ENCODE measurements around the gene PTPN18. TPM values are rescaled to one million over a fixed set of nuclear protein-coding genes. Genes with fewer than 3 reads are reported as not detected.

PTPN18 gene
- total RNA-seq, 2 donors from 2014 or later, result 16.4 to 19.6 TPM

- H3K4me3 Mint-ChIP-seq, result no peak overlapping the region
- TF ChIP-seq, protein P1, sequence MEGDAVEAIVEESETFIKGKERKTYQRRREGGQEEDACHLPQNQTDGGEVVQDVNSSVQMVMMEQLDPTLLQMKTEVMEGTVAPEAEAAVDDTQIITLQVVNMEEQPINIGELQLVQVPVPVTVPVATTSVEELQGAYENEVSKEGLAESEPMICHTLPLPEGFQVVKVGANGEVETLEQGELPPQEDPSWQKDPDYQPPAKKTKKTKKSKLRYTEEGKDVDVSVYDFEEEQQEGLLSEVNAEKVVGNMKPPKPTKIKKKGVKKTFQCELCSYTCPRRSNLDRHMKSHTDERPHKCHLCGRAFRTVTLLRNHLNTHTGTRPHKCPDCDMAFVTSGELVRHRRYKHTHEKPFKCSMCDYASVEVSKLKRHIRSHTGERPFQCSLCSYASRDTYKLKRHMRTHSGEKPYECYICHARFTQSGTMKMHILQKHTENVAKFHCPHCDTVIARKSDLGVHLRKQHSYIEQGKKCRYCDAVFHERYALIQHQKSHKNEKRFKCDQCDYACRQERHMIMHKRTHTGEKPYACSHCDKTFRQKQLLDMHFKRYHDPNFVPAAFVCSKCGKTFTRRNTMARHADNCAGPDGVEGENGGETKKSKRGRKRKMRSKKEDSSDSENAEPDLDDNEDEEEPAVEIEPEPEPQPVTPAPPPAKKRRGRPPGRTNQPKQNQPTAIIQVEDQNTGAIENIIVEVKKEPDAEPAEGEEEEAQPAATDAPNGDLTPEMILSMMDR (conservative IDR thresholded peaks at IDR 0.05), result no peak
These were observed 25.8 kb downstream of the PTPN18 start for GRCh38 chr2:130381619-130382018.

GRCh38 chr2:130382313-130382917, 26.6 kb downstream of the PTPN18 start:
- H3K4me3 Mint-ChIP-seq, result no peak overlapping the region
- Histone ChIP-seq H3K27me3 (ENCODE audit: control insufficient read depth, insufficient read depth, low read length, poor library complexity, severe bottlenecking) (no peaks in the 10 kb centered on the region), H3K4me3 (ENCODE audit: low read length) (no peak overlapping the region), H3K27ac (ENCODE audit: low read depth, low read length) (no peak overlapping the region), H3K4me1 (ENCODE audit: control insufficient read depth, insufficient read depth, low read length) (peaks cover 3% of the 10 kb centered on the region), H3K36me3 (ENCODE audit: control insufficient read depth, insufficient read depth, low read length) (no peaks in the 10 kb centered on the region), H3K9ac (ENCODE audit: extremely low read depth, low read length, poor library complexity, severe bottlenecking) (no peak overlapping the region), H3K9me3 (ENCODE audit: control insufficient read depth, low read length) (no peaks in the 10 kb centered on the region)
- peaks cover 14% of the 10 kb centered on the region for H3K36me3 Mint-ChIP-seq (ENCODE audit: low read depth)
- no peaks in the 10 kb centered on the region for H3K27me3 Mint-ChIP-seq (ENCODE audit: insufficient read depth)
- H3K27ac Mint-ChIP-seq, result no peak overlapping the region
- no peak for DNase-seq
- TF ChIP-seq, protein P1 (conservative IDR thresholded peaks at IDR 0.05), result no peak
- H3K4me1 Mint-ChIP-seq, result peaks cover 10% of the 10 kb centered on the region
- 93 to 100% methylated on average over 3 to 8 of the region's 8 CpGs for WGBS, 2 experiments (ENCODE audit: insufficient coverage in 1 of 2, insufficient read length in 1 of 2)
- no peaks in the 10 kb centered on the region for H3K9me3 Mint-ChIP-seq

More at GRCh38 chr2:130381619-130382018, 25.8 kb downstream of the PTPN18 start:
- Histone ChIP-seq H3K9me3 (ENCODE audit: control insufficient read depth, low read length) (no peaks in the 10 kb centered on the region), H3K4me3 (ENCODE audit: low read length) (no peak overlapping the region), H3K27ac (ENCODE audit: low read depth, low read length) (no peak overlapping the region), H3K4me1 (ENCODE audit: control insufficient read depth, insufficient read depth, low read length) (peaks cover 4% of the 10 kb centered on the region), H3K36me3 (ENCODE audit: control insufficient read depth, insufficient read depth, low read length) (no peaks in the 10 kb centered on the region), H3K9ac (ENCODE audit: extremely low read depth, low read length, poor library complexity, severe bottlenecking) (no peak overlapping the region), H3K27me3 (ENCODE audit: control insufficient read depth, insufficient read depth, low read length, poor library complexity, severe bottlenecking) (no peaks in the 10 kb centered on the region)
- 94 to 100% methylated on average over 2 to 4 of the region's 4 CpGs for WGBS, 2 experiments (ENCODE audit: insufficient coverage in 1 of 2, insufficient read length in 1 of 2)
- Mint-ChIP-seq H3K27ac (no peak overlapping the region), H3K4me1 (peaks cover 3% of the 10 kb centered on the region), H3K9me3 (no peaks in the 10 kb centered on the region), H3K36me3 (ENCODE audit: low read depth) (peaks cover 14% of the 10 kb centered on the region), H3K27me3 (ENCODE audit: insufficient read depth) (no peaks in the 10 kb centered on the region)
- DNase-seq, result no peak

DNA sequence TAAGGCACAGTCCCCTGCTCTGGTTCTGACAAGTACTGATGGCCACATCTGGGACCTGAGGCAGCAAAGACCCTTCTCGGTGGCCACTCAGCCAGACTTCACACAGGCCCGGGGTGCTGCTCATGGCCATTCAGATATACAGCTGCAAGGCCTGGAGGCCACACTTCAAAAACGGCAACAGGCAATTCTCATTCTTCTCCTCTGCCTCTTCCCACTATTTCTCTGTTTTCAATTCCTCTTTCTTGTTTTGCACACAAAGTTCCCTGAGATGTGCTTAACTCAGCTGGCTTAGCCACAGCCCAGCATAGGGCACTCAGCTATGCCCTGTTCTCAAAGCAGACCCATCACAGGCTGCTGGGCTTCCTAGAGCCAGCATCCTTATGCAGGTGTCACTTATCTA, 29.9 kb downstream of the PTPN18 start:
- TF ChIP-seq, protein P1 (conservative IDR thresholded peaks at IDR 0.05), result no peak
- no peak overlapping the region for H3K27ac Mint-ChIP-seq
- H3K4me1 Mint-ChIP-seq, result peaks cover 8% of the 10 kb centered on the region
- H3K36me3 Mint-ChIP-seq (ENCODE audit: low read depth), result peaks cover 11% of the 10 kb centered on the region
- no peaks in the 10 kb centered on the region for H3K9me3 Mint-ChIP-seq
- no peaks in the 10 kb centered on the region for H3K4me1 ChIP-seq (ENCODE audit: control insufficient read depth, insufficient read depth, low read length)
- no peak overlapping the region for H3K4me3 Mint-ChIP-seq
- H3K9me3 ChIP-seq (ENCODE audit: control insufficient read depth, low read length), result no peaks in the 10 kb centered on the region
- H3K9ac ChIP-seq (ENCODE audit: extremely low read depth, low read length, poor library complexity, severe bottlenecking), result no peak overlapping the region
- no peak overlapping the region for H3K27ac ChIP-seq (ENCODE audit: low read depth, low read length)
- peaks cover 11% of the 10 kb centered on the region for H3K27me3 Mint-ChIP-seq (ENCODE audit: insufficient read depth)
- no peak overlapping the region for H3K4me3 ChIP-seq (ENCODE audit: low read length)
- no peaks in the 10 kb centered on the region for H3K36me3 ChIP-seq (ENCODE audit: control insufficient read depth, insufficient read depth, low read length)
- no peaks in the 10 kb centered on the region for H3K27me3 ChIP-seq (ENCODE audit: control insufficient read depth, insufficient read depth, low read length, poor library complexity, severe bottlenecking)
- WGBS, 2 experiments (ENCODE audit: insufficient coverage in 1 of 2, insufficient read length in 1 of 2), result 94 to 100% methylated on average over 2 to 3 of the region's 3 CpGs
- no peak for DNase-seq

Measured in endodermal cell (in vitro differentiated cells).